ENCODE results near the gene IGF1. TPM values are rescaled to one million over a fixed set of nuclear protein-coding genes. Genes with fewer than 3 reads are reported as not detected.
"Not testable (repeated sequence)": the region's sequence is repeated elsewhere in the genome, so short reads cannot be mapped to it uniquely, and the experiment has no call there.

IGF1 gene
- total RNA-seq, 1 donor from 2014 or later, result 6.4 TPM

DNA sequence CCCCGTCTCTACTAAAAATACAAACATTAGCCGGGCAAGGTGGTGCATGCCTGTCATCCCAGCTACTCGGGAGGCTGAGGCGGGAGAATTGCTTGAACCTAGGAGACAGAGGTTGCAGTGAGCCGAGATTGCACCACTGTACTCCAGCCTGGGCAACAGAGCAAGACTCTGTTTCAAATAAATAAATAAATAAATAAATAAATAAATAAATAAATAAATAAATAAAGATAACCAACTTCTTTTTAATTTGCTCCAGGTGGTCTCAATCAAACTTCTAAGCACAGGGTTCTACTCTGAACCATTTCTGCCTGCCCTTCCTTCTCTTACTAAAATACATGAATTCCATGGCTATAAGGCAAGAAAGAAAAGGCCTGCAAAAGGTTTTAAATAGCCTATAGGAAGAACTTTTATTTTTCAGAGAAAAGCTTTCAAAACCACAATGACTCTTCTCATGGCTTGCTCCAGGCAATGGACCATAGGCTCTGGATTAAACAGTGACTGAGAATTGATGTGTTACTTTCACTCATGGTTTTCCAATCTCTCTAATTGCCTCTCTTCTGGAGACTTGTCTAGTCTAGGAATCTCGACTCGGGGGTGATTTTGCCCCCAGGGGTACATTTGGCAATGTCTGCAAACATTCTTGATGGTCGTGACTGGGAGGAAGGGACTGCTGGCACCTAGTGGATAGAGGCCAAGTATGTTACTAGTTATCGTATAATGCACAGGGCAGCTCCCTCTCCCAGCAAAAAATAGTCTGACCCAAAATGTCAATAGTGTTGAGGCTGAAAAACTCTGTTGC, 14.4 kb downstream of the IGF1 start:
- no peak for DNase-seq
- intact Hi-C loops (cut with micrococcal nuclease), result no loop called here
- ATAC-seq, result no peak

DNA sequence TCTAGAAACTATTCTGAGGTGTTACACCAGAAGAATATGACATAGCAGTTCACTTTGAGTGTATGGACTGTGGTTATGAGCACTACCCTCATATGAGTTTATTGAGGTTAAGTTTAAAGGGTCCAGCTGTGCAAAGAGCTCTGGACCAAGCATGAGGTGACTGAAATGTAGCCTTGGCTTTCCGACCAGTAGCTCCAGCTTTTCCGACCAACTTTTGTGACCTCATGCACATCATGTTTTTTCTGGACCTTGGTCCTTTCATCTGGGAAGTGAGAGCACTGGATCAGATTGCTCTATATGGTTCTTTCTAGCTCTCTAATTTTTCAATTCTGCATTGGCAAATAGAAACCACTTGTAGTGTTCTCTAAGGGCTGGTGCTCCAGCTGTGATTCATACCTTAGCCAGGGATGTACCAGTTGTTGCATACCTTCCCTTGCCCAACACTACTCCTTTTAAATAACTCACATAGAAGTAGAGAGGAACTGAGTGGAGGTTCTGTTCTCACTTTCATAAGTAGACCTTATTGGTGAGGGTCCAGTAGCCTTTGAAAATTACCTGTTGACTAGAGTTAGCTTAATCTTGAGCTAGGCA, 16.6 kb downstream of the IGF1 start:
- ATAC-seq (peak; percentile 33), DNase-seq (no peak)
- intact Hi-C loops (cut with micrococcal nuclease), result no loop called here

DNA sequence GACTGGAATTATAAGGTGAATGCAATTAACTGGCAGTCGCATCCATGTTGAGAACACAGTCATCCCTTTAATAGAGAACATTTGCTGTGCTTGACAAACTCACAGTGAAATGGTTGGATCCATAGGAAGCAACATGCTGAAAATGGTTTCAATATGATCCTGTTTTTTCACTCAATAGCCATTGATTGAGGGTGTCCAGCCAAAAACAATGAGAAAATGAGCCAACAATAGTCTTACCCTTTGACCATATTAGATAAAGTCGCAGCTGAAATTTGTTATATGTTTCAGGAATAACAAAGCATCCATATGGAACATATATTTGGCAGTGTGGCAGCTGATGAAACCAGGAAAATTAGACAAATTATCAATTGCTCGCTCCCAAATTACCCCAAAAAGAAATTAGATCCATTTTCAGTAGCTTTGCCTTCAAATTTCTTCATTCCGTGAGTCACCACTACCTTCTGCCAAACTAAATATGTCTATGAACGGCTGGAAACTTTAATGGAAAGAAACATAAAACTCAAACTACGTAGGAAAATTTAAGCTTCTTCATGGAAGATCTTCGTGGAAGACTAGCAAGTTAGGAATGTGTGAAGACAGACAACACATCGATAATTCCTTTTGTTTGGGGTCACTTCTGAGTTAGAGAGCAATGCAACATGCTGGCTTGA, 17.4 kb downstream of the IGF1 start:
- no peak for DNase-seq
- ATAC-seq, result peak; percentile 42
- intact Hi-C loops (cut with micrococcal nuclease), result no loop called here

DNA sequence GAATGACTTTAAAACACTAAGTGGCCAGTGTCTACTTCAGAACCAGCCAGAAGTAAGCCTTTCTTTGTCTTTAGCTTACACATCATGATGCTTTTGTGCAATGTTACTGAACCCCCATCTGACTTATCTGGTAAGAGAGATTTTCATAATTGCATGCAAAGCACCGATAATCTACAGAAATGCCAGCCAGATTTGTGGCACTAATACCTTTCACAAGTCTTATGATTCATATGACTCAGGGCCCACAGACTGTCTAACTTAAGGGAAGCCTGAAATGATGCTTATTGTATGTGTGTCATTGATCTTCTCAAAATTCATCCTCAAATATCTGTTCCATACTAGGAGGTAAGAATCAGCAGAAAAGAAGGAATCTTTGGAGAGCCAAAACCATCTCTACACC, 18.0 kb downstream of the IGF1 start:
- ATAC-seq (no peak), DNase-seq (no peak)

DNA sequence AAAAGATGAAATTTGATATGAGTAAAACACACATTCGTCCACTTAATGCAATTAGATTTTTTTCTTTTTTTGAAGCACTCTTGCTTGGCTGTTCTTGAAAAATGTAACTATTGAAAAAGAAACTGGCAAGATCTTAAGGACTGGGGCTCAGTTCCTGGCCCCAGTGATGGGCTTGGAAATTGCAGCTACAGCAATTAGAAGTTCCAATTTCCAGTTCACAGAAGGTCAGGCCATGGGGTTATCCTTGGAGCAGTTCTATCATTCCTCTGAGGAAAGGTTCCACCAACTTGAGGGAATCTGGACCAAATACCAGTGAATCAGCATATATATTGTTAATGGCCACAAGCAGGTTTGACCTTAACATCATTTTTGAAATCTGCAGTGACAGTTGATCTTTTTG, 18.9 kb downstream of the IGF1 start:
- no peak for DNase-seq
- intact Hi-C loops (cut with micrococcal nuclease), result no loop called here
- no peak for ATAC-seq

More for the DNA sequence above, 18.0 kb downstream of the IGF1 start:
- intact Hi-C loops (cut with micrococcal nuclease), result no loop called here

DNA sequence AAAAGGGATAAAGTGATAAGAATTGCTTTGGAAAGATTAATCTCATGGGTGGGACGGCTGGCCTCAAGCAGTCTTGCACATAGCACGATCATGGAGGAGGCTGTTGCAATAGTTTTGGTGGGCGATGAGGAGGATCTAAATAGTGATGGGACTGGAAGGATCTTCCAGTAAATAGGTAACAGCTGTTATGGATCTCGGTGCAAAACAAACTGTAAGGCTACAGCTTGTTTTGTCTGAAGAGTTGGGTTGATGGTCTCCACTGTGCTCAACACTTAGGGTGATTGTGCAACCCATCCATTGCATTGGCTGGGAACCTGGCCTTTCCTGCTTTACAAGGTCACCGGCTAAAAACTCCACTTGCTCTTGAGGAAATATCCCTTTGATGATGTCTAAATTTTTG, 21.0 kb downstream of the IGF1 start:
- intact Hi-C loops (cut with micrococcal nuclease), result no loop called here
- DNase-seq (peak; percentile 25), ATAC-seq (peak; percentile 71)

DNA sequence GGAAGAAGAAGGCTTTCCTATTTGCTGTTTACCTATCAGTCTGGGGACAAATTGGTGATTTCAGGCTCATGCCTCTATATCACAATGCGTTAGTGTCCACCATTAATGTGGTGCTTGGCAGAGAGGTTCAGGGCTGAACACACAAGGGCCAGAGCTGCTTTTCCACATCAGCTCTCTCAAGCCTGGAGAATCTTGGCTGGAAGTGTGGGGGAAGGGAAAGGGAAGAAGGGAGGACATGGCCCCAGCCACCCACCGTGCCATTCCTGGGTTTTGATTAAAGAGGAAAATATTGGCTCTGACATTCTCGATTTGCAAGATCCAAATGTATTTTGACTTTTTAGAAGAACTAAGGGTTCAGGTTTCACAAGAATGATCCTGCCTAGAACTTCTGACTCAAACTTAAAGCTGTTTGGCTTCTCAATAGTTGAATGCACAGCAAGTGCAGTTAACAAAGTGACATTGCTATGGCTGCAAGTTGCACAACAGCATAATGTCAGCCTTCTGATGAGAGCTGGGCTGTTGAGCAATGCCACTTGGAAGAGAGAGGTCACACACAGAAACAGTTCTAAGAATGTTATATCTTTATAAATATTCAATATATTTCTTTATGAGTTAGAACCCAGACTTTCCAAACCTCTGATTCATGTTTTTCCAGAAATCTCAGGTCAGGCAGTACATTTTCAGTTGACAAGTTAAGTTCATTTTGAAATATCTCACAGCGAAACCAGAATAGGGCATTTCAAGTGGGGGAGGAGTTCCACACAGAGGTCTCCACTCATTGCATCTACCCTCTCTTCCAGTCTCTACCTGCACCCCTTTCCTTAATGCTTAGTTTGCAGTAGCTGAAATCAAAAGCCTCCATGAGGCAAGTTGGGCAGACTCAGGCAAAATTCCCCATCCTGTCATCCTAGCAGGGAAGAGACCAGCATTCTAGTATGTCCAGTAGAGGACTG, 25.3 kb downstream of the IGF1 start:
- intact Hi-C loops (cut with micrococcal nuclease), result no loop called here
- ATAC-seq (peak; percentile 77), DNase-seq (no peak)

DNA sequence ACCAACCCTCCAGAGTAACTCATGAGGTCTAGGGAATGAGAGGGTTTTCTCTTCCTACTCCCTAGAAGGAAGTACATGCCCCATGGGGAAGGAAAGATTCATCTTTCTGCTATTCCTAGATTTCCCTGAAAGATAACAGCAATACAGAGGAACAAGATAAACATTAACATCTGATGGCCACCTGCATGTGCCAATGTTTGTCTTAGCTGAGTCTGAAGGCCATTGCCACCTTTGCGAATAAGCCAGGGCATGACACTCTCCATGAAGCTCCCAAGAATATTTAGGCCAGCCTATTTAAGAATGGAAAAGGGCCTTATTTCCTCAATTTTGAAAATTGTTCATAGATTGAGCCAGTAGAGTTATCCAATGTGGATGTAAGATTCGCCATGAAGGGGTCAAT, 26.0 kb downstream of the IGF1 start:
- no peak for ATAC-seq
- intact Hi-C loops (cut with micrococcal nuclease), result no loop called here

DNA sequence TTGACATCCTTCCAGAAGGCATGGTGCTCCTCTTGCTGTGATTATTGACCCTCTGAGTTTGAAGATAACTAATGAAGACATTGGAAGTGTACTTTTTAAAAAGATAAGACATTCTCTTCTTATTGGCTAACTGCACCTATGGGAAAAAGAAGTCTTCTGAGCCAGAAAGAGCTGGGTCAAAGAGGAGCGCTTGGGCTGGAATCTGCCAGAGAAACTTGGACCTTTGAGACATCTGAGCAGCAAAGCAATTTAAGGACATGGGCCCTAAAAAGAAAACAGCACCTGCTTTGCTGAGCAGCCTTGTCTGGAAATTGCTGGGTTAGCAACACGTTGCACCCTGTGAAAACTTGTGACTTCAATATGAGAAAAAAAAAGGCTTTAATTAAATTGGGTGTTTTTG, 27.8 kb downstream of the IGF1 start:
- intact Hi-C loops (cut with micrococcal nuclease), result no loop called here
- DNase-seq (no peak), ATAC-seq (peak; percentile 59)

More for the DNA sequence above, 26.0 kb downstream of the IGF1 start:
- no peak for DNase-seq

DNA sequence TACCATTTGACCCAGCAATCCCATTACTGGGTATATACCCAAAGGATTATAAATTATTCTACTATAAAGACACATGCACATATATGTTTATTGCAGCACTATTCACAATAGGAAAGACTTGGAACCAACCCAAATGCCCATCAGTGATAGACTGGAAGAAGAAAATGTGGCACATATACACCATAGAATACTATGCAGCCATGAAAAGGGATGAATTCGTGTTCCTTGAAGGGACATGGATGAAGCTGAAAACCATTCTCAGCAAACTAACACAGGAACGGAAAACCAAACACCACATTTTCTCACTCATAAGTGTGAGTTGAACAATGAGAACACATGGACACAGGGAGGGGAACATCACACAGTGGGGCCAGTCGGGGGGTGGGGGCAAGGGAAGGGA, 31.3 kb downstream of the IGF1 start:
- DNase-seq; intact Hi-C loops (cut with micrococcal nuclease); ATAC-seq: not testable (repeated sequence)

DNA sequence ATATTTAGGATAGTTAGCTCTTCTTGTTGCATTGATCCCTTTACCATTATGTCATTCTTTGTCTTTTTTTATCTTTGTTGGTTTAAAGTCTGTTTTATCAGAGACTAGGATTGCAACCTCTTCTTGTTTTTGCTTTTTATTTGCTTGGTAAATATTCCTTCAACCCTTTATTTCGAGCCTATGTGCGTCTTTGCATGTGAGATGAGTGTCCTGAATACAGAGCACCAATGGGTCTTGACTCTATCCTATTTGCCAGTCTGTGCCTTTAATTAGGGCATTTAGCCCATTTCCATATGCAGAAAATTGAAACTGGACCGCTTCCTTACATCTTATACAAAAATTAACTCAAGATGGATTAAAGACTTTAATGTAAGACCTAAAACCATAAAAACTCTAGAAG, 32.9 kb downstream of the IGF1 start:
- ATAC-seq; intact Hi-C loops (cut with micrococcal nuclease); DNase-seq: not testable (repeated sequence)

DNA sequence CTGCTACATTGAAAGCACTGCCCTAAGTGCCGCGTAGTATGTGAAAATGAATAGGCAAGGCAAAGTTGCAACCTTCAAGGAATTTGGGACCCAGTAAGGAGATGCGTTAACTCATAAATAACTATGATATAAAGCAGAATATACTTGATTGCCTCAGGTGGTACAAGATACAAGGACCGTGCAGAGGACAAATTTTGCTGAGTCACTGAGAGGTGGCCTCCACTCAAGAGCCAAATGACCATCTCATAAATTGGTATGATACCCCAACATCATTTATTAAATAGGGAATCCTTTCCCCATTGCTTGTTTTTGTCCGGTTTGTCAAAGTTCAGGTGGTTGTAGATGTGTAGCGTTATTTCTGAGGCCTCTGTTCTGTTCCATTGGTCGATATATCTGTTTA, 35.7 kb downstream of the IGF1 start:
- intact Hi-C loops (cut with micrococcal nuclease), result no loop called here
- ATAC-seq, result no peak
- DNase-seq, result no peak

DNA sequence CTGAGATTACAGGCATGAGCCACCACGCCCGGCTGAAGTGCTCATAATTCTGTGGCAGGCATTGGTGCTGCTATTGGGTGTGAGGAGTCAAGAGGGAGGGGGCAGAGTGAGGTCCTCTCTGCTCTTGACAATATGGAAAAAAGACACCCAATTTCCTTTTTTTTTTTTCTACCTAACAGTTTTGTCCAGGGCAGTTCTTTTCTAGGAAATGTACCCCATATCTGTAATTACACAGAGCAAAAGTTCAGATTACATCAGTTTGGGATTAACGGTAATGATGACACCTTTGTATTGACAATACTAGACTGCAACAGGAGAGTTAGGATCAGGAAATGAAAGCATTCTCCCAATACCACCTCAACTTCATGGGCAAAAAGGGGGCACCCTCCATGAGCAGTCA, 36.3 kb downstream of the IGF1 start:
- intact Hi-C loops (cut with micrococcal nuclease), result no loop called here
- ATAC-seq, result no peak
- DNase-seq, result no peak

DNA sequence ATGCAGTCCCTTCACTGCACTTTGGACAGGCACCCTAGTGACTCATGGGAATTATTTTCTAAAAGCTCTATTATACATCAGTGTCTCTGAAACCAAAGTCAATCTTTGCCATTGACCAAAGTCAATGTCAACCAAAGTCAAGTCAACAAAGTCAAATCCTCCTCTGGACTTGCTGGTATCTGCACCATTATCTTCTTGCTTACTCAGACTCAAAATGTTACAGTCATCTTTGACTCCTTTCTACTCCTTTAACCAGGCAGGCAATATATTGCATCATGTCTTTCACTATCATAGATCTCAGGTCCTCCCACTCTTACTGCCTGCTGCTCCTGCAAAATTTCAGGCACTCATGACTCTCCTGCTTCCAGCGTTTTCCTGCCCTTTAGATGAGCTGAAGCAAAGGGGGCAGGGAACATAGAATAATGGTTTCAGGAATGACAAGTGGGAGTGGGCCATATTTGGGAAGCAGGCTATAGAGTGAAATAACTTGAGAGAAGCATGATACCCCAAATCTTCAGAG, 39.2 kb downstream of the IGF1 start:
- peak; percentile 23 for ATAC-seq
- no peak for DNase-seq
- intact Hi-C loops (cut with micrococcal nuclease), result no loop called here

DNA sequence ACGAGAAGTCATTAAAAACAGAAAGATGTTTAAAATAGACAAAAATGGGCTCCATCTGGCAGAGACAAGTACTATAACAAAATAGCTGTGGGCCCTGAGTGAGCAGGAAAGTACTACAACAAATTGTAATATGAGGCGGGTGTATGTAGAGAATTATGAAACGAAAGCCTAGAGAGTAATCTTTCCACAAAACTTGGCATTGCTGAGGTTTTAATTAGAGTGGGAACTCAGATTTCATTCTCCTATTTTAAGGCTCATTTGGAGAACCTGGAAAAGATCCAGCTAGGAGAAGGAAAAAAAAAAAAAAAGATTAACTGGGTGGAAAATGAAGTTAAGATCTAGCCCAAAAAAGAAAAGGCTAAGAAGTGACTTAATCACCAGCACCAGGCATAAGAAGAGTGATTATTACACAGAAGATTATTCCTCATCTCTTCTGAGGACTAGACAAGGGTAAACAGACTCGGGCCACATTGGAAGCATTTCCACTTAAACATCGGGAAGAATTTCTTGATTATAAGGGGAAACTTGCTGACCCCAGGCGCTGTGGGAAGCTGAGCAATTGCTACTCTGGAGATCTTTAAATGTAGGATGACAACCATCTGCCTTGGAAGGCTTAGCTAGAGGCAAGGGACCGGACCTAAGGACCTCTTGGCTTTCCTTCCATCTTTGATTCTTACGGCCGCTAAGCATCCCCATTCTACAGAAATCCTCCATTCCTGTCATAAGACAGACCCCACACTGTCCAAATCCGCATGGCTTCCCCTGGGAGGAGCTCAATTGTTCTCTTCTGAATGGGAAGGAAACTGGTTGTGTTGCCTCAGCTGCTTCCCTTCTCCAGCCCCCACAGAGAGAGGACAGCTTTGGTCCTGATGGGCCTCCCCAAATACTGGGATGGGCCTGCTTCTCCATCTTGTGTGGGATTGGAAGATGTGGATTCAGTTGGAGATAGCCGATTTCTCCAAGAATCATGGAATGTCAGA, 40.6 kb downstream of the IGF1 start:
- intact Hi-C loops (cut with micrococcal nuclease), result no loop called here
- DNase-seq (no peak), ATAC-seq (peak; percentile 74)

DNA sequence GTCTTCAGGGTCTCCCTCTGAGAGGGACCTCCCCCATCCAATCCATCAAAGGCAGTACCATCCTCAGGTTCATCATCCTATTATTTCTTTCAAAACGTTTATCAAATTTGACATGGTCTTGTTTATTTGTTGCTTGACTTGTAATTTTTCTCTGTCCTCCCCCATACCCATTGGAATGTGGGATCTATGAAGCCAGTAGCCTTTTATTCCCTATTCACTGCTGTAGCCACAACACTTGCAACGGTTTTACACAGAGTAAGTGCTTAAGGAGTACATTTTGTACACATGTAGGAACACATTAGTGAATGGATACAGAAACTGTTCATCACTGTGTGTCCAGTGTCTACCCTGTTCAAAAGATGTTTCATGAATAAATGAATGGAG, 41.5 kb downstream of the IGF1 start:
- ATAC-seq, result no peak
- intact Hi-C loops (cut with micrococcal nuclease), result no loop called here
- no peak for DNase-seq

DNA sequence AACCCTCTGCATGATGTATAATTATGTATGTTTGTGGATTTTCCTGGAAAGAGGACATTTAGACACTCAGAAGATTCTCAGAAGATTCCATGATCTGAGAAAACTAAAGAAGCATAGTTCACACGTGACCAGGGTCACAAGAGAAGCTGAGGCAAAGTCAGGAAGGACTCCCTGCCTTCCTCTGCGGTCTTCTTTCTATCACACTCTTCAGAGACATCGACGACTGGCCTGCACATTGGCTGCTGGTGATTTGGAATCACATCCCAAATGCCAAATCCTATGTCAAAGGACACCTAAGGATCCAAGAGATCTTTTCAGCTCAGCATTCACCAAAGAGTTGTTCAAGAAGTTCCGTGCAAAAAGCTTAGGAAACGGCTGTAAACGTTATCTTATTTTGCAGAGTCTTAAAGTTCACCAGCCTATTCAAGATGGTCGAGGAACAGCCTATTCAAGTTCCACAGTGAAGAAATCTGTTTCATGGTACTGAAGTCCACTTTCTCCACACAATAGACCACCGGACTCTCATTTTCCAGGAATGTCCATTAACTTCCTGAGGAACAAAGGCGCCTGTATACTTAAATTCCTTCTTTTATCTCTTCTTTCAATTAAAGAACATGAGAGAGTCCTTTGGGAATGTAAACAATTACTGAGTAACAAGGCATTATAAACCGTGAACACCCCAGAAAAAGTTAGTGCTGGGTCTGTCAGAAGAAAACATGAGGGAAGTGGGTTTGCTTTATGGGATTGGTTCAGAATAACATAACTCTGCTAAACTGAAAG, 42.1 kb downstream of the IGF1 start:
- ATAC-seq (no peak), DNase-seq (no peak)
- intact Hi-C loops (cut with micrococcal nuclease), result no loop called here
